ENCODE measurements around the gene ZNF469.
"Not testable (repeated sequence)": the region's sequence is repeated elsewhere in the genome, so short reads cannot be mapped to it uniquely, and the experiment has no call there.

ZNF469 gene

DNA sequence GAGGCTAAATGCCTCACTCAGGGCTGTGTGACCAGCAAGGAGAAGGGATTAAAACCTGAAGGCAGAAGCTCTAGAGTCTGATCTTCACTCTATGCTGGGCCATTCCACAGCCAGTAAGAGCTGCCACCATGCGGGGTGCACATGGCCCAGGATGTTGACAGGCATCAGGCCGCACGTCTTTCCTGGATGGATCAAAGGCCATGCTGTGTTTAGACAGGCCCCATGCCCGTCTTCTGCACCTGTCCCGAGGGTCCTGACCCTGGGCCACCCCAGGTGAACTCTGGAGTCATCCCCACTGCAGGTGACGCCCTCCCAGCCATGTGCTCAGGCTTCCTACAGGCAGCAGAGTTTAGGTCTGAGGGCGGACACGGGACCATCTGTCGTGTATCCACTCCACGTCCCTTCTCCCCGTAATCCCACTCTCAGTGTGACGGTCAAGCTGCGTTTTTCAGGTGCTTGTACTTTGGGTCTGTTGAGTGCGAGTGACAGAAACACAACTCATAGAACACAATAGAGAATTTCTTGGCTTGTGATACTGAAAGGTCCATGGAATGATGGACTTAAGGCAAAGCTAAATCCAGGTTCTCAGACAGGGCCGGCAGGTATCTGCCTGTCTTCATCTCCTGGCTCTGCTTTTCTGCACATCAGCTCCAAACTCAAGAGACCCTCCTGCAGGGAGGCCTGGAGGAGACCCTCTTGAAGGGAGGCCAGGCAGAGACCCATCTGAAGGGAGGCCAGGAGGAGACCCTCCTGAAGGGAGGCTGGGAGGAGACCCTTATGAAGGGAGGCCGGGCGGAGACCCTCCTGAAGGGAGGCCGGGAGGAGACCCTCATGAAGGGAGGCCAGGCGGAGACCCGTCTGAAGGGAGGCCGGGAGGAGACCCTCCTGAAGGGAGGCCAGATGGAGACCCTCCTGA, 13.2 kb downstream of the ZNF469 start:
- no peak for DNase-seq

DNA sequence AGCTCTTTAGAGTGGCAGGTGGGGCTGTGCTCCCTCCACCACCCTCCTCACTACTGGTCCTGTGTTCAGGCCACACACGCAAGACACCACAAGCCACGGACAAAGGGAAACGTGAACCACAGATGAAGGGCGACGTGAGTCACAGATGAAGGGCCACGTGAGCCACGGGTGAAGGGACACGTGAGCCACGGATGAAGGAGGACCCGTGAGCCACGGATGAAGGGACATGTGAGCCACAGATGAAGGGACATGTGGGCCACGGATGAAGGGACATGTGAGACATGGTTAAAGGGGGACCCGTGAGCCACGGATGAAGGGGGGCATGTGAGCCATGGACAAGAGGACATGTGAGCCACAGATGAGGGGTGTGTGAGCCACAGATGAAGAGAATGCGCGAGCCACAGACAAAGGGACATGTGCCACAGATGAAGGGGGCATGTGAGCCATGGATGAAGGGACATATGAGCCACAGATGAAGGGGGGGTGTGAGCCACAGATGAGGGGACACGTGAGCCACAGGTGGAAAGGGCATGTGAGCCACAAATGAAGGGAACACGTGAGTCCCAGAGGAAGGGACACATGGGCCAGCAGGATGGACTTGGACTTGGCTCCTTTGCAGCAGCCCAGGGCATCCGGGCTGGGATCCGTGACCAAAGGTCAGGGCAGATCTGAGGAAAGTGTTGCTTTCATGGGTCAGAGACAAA, 15.6 kb downstream of the ZNF469 start:
- DNase-seq, result no peak

DNA sequence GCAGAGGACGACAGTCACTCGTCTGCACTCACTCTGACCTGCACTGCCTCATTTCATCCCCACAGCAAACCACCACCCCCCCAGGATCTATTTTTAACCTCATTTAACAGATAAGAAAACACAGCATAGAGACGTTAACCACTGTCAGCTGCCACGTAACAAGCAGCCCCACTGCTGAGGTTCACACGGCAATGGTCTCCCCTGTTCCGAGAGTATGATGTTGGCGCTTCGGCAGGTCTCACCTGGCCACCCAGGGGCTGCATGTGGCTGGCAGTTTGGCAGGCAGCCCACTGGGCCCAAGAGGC, 16.1 kb downstream of the ZNF469 start:
- no peak for DNase-seq

DNA sequence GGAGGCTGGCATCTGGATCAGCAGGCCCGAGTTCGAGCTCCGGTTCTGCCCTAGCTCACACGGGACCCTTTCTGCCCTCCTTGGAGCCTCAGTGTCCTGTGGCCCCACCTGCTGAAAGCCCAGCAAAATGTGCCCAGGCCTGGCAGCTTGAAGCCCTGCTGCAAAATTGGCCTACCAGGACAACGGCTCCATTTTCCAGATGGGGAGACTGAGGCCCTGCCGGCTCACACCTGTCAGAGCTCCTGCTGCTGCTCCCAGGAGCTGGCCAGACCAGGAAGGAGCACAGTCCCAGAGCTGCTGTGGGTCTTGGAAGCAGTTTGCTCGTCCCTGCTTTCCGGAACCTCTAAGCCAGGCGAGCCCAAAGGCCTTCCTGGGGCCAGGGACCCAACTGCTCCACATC, 17.4 kb downstream of the ZNF469 start:
- no peak for DNase-seq

DNA sequence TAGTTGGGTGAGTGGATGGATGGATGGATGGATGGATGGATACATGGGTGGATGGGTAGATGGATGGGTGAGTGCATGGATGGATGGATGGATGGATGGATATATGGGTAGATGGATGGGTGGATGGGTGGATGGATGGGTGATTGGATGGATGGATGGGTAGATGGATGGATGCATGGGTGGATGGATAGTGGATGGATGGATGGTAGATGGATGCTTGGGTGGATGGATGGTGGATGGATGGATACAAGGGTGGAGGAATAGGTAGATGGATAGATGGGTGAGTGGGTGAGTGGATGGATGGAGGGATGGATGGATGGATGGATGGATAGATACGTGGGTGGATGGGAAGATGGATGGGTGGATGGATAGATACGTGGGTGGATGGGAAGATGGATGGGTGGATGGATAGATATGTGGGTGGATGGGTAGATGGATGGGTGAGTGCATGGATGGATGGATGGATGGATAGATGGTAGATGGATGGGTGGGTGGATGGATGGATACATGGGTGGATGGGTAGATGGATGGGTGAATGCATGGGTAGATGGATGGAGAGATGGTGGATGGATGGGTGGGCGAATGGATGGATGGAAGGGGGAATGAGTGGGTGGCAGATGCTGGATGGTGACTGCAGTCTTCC, 19.0 kb downstream of the ZNF469 start:
- DNase-seq, result no peak

DNA sequence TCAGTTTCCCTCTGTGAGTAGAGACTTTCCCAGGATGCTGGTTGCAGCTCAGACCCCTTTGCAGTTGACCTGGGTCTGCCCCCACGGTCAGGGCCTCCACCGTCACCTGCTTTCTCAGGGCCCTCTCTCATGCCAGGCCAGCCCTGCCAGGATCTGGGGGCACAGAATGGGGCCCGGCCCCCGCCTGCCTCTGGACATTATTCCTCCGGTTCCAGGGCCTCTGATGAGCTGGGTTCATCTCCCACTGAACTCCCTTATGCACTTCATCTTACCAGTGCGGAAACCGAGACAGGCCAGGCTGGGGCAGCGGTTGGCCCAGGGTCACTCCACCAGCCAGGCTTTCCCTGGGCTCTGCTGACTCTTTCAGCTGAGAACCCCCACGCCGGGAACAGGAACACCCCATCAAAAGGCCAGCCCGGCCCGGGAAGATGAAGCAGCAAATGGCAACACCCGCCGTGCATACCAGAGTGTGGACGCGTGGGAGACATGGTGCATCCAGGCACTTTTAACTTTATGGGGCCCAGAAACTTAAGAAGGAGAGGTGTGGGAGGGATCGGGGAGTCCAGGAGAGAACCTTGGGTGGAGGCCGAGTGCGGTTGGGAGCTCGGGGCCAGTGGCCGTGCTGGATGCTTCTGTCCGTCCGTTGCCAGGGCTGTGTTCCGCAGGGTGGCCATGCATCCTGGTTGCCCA, 19.9 kb downstream of the ZNF469 start:
- DNase-seq, result no peak

DNA sequence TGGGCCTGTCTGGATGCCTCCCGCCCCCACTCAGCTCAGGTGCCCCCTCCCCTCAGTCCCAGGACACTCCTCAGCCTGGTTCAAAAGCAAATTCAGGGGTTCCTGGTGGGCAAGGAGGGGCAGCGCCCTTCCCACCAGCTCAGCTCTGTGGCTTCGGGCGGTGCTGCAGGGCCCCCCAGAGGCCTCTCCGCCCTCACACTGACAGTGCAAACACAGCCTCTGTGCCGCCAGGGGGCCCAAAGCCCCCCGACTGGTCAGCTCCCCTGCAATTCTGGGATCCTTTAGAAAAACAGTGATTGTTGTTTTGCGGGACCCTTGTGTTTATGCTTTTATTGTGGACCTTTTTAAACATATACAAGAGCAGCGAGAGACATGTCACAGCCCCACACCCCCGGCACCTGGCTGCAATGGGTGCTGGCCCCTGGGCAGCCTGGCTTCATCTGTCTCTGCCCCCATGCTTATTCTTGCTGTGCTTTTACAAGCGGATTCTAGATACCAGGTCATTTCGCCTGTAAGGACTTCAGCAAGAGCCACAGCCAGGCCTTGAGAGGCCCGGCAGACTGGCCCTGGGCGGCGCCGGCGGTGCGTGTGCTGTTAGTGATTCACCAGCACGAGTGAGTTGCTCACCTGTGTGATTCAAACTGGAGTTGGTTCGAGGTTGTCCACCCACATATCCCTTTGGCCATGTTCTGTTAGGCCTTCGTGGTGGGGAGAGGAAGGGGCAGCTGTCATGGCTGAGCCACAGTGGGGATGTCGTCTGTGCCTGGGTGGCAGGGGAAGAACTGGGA, 21.2 kb downstream of the ZNF469 start:
- DNase-seq, result no peak

DNA sequence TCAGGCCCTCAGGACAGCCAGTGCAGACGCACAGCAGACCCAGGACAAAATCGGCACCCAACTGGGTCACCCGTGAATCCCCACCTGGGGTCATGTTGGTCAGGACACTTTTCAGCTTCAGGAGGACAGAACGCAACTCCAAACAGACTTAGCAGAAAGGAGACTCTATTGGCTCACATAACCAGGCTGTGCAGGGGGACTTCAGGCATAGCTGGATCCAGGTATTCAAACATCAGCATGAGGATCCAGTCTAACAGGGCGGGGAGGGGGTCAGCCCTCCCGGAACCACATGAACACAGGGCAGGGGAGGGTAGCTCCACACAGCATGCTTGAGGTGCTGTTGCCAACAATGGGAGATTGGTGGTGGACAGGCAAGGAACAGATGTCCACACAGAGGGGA, 22.0 kb downstream of the ZNF469 start:
- no peak for DNase-seq

DNA sequence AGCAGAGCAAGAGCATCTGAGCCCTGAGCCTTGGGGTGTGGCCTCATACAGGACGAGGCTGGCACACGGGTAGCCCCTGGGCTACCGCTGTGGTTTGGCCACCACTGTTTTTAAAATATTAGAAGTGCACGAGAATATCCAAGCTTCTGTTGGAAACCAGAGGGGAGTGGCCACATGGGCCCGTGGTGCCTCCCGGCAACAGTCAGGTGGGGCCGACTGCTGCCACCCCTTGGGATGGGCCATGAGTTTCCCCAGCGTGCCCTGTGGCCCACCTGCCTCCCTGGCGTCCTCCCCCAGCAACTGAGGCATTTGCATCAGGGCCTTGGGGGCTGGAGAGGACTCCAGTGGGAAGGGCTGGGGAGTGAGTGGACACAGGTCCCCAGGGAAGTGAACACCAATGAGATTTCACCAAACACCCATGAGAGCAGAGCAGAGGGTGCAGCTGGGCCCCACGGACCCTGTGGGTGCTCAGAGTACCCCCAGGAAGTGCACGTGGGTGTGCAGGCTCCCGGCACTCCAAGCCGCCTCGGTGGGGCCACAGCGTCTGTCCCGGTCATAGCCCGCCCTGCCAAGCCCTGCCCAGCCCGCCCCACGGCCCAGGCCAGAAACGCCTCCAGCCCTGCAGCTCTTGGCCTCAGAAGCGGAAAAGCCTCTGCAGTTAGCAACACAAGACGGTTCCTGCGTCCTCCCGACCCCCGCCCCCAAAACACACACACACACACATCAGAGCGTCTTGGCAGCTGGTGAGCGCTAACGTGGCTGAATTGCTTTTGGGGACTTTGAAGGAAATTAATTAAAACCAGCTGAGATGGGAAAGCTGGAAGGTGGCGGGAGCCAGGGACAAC, 22.7 kb downstream of the ZNF469 start:
- DNase-seq, result no peak

DNA sequence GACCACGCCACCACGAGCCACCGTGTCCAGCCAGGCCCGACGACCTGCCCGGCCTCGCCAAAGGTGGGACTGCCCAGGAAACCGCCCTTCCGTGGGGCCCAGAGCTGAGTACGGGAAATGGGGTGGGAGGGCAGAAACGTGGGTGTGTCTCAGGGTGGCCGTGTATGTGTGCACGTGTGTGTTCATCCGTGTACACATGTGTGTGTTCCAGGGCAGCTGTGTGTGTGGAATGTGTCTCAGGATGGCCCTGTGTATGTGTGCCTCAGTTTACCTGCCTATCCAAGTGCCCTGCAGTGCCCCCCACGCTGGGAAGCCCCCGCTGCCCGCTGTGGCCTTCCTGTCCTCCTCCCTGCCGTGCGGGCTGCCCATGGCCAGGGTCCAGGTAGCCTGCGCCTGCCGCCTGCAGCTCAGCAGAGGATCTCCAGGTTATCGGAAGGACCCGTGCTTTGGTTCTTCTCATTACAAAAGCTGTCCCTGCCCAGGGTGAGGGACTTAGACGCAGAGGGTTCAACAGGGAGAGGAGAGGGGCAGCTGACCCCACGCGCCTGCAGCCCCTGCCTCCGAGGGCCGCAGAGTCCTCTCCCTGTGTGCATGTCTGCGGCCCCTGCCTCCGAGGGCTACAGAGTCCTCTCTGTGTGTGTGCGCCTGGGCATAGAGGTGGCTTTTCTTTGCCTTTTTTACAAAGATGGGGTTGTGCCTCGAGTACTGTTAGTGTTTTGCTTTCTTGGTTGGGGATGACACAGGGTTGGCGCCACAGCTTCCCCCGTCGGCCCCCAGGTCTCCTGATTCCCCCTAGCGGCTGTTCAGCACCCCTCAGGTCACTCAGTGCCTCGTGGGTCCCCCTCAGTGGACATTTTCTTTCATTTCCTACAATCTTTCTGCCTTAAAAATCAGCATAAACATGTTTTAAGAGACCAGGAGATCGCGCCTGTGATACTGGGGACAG, 23.6 kb downstream of the ZNF469 start:
- DNase-seq, result no peak

DNA sequence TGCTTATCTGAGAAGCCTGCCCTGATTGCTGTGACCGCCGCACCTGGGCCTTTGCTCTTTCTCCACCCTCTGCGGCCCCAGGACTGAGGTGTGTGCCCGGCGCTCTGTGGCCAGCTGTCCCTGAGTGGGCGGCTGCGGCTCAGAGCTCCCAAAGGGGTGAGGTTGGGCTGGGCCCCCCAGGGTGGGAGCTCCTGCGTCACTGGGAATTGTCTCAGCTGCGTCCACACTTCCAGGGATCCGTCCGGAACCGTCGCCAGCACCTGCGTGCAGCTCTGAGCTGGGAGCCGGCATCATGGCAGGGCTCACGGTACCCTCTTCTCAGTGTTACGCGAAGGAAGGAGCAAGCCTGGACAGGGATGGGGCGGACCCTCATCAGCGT, 24.3 kb downstream of the ZNF469 start:
- no peak for DNase-seq

DNA sequence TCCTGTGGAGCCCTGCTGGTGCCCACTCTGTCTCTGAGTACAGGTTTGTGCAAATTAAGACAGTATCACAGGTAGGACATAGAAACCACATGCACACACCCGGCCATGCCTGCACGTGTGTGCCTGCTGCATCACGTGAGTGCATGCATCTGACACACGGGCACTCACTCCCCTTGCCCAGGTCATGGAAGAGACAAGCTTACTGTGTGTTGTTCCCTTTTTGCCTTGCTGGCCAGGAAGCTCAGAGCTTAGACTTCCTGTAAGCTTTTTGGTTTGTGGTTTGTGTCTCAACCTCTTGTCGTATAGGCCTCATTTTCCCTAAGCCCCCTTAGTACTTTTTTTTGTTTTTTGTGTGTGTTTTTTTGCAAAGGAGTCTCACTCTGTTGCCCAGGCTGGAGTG, 25.0 kb downstream of the ZNF469 start:
- no peak for DNase-seq

DNA sequence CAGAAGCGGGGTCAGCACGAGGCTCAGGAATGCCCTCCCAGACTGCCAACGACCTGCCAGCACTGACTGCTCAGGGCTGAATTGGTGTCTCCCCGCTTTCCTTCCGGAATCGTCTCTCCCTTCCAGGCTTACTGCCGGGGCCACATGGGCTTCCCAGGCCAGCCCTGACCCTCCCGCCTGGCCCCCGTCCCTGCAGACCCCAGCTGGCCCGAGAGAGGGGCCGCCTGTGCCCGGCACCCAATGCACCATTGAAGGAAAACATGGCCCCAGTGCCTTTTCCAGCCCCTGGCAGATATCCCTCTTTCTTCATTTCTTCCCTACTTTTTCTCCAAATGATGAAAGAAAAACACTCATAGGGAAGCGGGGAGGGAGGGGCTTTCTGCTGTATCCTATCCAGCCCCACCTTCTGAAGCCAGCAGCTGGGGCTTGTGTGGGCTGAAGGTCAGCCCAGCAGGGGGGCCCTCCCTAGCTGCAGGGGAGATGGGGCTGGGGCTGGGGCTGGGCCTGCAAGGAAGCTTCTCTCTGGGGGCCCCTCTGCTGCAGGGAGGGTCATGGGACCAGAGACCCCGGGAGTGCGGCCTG, 25.9 kb downstream of the ZNF469 start:
- no peak for DNase-seq

DNA sequence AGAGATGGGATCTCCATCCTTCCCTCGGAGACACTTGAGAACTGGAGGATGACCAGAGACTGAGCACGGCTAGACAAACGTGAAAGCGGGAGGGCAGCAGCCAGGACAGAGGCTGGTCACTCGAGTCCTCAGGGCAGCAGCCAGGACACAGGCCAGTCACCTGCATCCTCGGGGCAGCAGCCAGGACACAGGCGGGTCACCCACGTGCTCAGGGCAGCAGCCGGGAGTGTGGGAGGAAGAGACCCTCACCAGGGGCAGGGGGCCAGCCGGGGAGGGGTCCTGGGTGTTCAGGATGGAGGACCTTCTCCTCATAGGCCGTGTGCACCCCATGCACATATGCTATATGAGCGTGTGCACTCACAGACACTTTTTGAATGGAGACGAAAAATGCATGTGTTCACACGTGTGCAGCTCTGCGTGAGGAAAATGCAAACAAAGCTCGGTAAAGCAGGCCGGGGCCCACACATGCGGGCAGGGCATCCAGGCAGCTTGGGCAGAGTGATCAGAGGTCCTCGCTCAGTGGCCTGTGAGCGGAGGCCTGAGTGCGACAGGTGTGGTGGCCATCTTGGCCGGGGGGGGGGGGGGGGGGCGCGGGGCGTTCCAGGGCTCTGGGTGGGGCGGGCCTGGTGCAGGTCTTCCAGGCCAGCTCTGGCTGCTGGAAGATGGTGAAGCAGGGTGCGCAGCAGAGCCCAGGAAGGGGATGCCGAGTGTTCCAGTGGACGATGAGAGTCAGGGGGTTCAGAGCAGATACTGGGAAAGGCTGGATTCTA, 26.7 kb downstream of the ZNF469 start:
- DNase-seq, result no peak

DNA sequence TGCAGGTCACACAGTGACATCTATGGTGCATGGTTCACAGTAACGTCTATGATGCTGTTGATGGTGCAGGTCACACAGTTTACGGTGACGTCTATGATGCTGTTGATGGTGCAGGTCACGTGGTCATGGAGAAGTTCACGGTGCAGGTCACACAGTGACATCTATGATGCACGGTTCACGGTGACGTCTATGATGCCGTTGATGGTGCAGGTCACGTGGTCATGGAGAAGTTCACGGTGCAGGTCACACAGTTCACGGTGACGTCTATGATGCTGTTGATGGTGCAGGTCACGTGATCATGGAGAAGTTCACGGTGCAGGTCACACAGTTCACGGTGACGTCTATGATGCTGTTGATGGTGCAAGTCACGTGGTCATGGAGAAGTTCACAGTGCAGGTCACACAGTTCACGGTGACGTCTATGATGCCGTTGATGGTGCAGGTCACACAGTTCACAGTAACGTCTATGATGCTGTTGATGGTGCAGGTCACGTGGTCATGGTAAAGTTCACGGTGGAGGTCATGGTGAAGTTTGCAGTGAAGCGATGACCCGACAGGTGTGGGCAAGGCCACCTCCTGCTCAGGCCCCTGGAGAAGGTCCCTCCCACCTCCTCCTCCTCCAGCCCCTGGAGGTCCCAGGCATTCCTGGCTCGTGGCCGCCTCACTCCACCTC, 27.7 kb downstream of the ZNF469 start:
- not testable (repeated sequence) for DNase-seq

DNA sequence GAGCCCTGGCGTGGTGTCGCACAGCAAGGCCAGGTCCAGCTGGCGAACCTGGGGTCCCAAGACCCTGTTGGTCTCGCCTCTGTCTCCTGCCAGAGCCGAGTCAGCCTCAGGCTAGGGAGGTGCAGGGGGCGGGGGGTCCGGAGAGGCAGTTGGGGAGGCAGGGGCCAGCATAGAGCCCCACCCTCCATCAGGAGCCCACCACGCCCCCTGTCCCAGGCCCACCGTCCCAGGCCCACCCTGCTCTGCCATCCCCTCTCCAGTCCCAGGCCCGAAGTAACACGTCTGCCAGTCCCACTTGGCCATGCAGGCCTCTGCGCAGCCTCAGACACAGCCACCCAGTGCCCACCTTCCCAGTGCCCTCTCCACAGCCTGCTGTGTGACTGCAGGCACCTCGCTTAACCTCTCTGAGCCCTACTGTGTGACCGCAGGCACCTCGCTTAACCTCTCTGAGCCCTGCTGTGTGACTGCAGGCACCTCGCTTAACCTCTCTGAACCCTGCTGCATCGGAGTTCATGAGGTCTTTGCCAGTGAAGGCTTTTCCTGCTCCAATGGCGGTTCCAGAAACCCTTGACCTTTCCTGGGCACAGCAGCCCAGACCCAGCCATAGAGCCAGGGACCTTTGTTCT, 29.3 kb downstream of the ZNF469 start:
- DNase-seq, result no peak

DNA sequence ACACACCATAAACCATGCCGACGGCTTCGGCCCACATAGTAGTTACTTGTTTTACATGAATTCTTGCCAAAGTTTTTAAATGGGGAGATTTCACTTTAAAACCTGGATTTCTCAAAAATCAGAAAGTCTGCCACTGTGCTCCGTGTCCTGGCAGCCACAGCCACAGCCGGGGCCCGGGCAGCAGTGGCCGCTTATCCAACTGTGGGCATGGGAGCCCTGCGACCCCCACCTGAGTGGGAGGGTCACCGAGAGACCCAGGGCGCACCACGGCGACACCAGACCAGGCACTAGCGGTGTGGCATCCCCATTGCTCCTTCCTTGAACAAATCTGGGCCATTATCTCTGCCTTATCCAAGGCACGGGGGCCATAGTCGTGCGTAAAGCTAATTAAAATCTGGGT, 30.0 kb downstream of the ZNF469 start:
- DNase-seq, result no peak

DNA sequence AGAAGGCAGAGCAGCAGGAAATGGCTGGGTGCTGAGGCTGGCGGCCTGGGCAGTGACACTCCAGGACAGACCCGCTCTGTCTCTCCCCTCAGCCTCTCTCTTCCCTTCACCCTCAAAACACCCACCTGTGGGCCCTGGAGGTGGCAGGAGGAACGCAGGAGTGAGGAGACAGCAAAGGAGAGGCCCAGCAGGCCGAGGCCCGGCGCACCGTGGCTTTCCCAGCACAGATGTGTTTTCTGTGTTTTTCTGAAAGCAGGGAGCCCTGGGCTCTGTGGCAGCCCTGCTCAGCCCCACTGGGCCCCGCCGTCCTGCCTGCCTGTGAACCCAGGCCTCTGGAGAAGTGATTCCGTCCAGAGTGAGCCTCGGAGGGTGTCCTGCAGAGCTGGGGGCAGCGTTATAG, 30.5 kb downstream of the ZNF469 start:
- DNase-seq, result no peak
